HG02610 (cell line): Measurements from ENCODE around the gene LLPH.

ENCODE experiments used
- ATAC-seq: cut with Tn5 transposase; IDR thresholded peaks from one replicate; pipeline ENCODE4 v1.9.1; 2021; ENCODE audit warnings: mild to moderate bottlenecking, moderate library complexity; ENCODE audit not compliant: unreplicated experiment

The LLPH gene

GRCh38 chr12:66143868-66144267, 13.3 kb upstream of the LLPH start:
- no peak for ATAC-seq

- no peak for ATAC-seq
Measured at GRCh38 chr12:66142826-66143225, 12.3 kb upstream of the LLPH start.

GRCh38 chr12:66141299-66141698, 10.7 kb upstream of the LLPH start:
- ATAC-seq = no peak

- no peak for ATAC-seq
Measured at GRCh38 chr12:66140731-66141130, 10.2 kb upstream of the LLPH start.

- ATAC-seq = no peak
Measured at GRCh38 chr12:66139328-66139727, 8.8 kb upstream of the LLPH start.

GRCh38 chr12:66137937-66138336, 7.4 kb upstream of the LLPH start:
- ATAC-seq = no peak

- no peak for ATAC-seq
Measured at GRCh38 chr12:66132408-66132807, 1.9 kb upstream of the LLPH start.

GRCh38 chr12:66131067-66131688, 628 bp upstream of the LLPH start:
- ATAC-seq = peak; percentile 47

GRCh38 chr12:66129934-66130266, 650 bp downstream of the LLPH start:
- peak; percentile 15 for ATAC-seq

GRCh38 chr12:66127650-66128049, 2.9 kb downstream of the LLPH start:
- no peak for ATAC-seq

- no peak for ATAC-seq
Measured at GRCh38 chr12:66120477-66120876, 10.1 kb downstream of the LLPH start.

GRCh38 chr12:66119870-66120241, 10.7 kb downstream of the LLPH start:
- peak; percentile 64 for ATAC-seq

GRCh38 chr12:66119229-66119869, 11.2 kb downstream of the LLPH start:
- ATAC-seq = no peak

GRCh38 chr12:66118240-66118891, 12.2 kb downstream of the LLPH start:
- no peak for ATAC-seq

GRCh38 chr12:66117242-66117641, 13.3 kb downstream of the LLPH start:
- no peak for ATAC-seq

- no peak for ATAC-seq
Measured at GRCh38 chr12:66115071-66115600, 15.4 kb downstream of the LLPH start.

GRCh38 chr12:66113471-66113870, 17.1 kb downstream of the LLPH start:
- no peak for ATAC-seq

GRCh38 chr12:66111605-66112004, 18.9 kb downstream of the LLPH start:
- ATAC-seq = no peak

GRCh38 chr12:66109056-66109455, 21.5 kb downstream of the LLPH start:
- ATAC-seq = no peak

GRCh38 chr12:66108386-66108785, 22.2 kb downstream of the LLPH start:
- no peak for ATAC-seq

- ATAC-seq = peak; percentile 90
Measured at GRCh38 chr12:66107451-66107915, 23.1 kb downstream of the LLPH start.
